Activated T-cell treated with anti-CD3 and anti-CD28 coated beads, Interleukin-2, amount 50 U/mL, for 24 hours (primary cell): ENCODE results near the gene NDUFB10.

Experiments
- DNase-seq: peaks from one replicate; pipeline ENCODE4 v3.0.0-alpha.2; 2020
- H3K27ac Mint-ChIP-seq: 2 replicates; pipeline ENCODE4 v1.8.0; 2020; ENCODE audit warnings: mild to moderate bottlenecking, mixed read lengths
- H3K27me3 Mint-ChIP-seq: 2 replicates; pipeline ENCODE4 v1.8.0; 2020; ENCODE audit warnings: mixed read lengths
- H3K36me3 Mint-ChIP-seq: 2 replicates; pipeline ENCODE4 v1.8.0; 2020; ENCODE audit warnings: low read depth, mixed read lengths
- H3K4me1 Mint-ChIP-seq: 2 replicates; pipeline ENCODE4 v1.8.0; 2020; ENCODE audit warnings: low read depth, mixed read lengths
- H3K4me3 Mint-ChIP-seq: 2 replicates; pipeline ENCODE4 v1.8.0; 2020; ENCODE audit warnings: mild to moderate bottlenecking, moderate library complexity, mixed read lengths
- H3K9me3 Mint-ChIP-seq: 2 replicates; pipeline ENCODE4 v1.8.0; 2020; ENCODE audit warnings: mixed read lengths

The NDUFB10 gene

DNA sequence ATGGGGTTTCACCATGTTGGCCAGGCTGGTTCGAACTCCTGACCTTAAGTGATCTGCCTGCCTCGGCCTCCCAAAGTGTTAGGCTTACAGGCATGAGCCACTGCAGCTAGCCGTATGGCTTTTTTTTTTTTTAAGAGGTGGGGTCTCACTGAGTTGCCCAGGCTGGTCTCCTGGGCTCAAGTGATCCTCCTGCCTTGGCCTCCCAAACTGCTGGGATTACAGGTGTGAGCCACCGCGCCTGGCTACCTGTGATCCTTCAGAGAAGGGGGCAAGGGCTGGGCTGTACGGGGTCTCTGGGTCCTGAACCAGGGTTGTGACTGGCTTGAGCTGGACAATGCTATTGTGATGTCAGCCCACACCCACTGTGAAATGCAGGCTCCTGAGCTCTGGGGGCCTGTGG is 7.1 kb downstream of the NDUFB10 start, which contains the start of gene RNF151:
Gene RNF151 (plus strand): TSS at position 397 of the 400 bp plus-strand sequence. CDS start 26 bp downstream, outside the sequence.
- Mint-ChIP-seq H3K9me3 (no peaks in the 10 kb centered on the region), H3K36me3 (peaks cover 64% of the 10 kb centered on the region), H3K4me3 (peak within 1 kb of the TSS; percentile 87)

DNA sequence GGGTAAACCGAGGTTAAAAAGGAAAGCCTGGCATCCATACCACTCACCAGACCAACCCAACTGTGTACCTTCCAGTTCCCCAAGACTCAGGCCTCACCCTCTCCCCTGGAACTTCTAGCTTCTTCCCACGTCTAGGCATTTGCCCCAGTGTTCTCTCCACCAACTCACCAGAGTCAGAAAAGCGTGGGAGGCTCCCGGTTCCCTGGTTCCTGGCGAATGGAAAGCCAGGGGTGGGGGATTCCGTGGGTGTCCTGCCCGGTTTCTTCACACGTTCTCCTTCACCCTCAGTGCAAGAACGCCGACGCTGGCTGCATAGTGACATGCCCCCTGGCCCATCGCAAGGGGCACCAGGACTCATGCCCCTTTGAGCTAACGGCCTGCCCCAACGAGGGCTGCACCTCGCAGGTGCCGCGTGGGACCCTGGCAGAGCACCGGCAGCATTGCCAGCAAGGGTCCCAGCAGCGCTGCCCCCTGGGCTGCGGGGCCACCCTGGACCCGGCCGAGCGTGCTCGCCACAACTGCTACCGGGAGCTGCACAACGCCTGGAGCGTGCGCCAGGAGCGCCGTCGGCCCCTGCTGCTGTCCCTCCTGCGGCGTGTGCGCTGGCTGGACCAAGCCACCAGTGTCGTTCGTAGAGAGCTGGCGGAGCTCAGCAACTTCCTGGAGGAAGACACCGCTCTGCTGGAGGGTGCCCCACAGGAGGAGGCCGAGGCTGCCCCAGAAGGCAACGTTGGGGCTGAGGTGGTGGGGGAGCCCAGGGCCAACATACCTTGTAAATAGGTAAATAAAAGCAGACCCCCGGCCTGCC is 9.0 kb downstream of the NDUFB10 start:
- Mint-ChIP-seq H3K36me3 (peaks cover 63% of the 10 kb centered on the region), H3K27ac (no peak overlapping the region), H3K4me1 (peaks cover 31% of the 10 kb centered on the region), H3K27me3 (no peaks in the 10 kb centered on the region), H3K4me3 (no peak overlapping the region), H3K9me3 (no peaks in the 10 kb centered on the region)
- no peak for DNase-seq

More for the DNA sequence above, 7.1 kb downstream of the NDUFB10 start, which contains the start of gene RNF151:
- Mint-ChIP-seq H3K4me1 (peaks cover 34% of the 10 kb centered on the region), H3K27me3 (no peaks in the 10 kb centered on the region), H3K27ac (peak within 1 kb of the TSS; percentile 94)
- DNase-seq = no peak

DNA sequence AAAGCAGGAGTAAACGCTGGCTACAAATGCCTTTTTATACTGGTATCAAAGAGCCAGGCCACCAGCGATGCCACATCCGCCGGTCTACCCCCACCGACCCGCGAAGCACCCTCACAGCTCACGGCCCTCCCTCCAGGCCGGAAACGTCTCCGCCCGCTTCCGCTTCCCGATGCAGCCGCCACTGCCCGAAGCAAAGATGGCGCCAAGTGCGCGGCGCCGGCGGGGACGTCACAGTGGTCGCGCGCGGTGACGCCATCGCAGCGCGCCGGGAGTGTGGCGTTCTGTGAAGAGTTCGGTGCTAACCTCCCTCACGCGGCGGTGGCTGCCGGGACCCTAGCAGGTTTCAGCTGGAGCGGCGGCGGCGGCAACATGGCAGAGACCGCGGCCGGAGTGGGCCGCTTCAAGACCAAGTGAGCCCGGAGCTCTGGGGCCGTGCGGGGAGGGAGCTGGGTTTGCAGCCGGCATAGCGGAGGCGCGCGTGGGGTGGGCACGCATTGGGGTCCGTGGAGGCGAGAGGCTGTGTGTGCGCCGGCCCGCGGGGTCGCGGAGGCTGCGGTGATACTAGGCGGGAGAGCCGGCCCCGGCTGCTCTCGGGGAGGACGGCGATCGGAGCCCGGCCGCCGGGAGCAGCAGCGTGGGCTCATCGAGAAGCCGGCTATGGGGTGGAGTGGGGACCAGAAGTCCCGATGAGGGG is 12.6 kb downstream of the NDUFB10 start, which contains the start of gene TBL3:
Gene TBL3 (plus strand): TSS at position 258 of the 694 bp plus-strand sequence. CDS start 112 bp downstream, at position 370.
- peaks cover 69% of the 10 kb centered on the region for H3K36me3 Mint-ChIP-seq
- peak within 1 kb of the TSS; percentile 95 for H3K4me3 Mint-ChIP-seq
- DNase-seq = peak; percentile 99
- no peaks in the 10 kb centered on the region for H3K27me3 Mint-ChIP-seq
- H3K4me1 Mint-ChIP-seq = peaks cover 25% of the 10 kb centered on the region
- peak within 1 kb of the TSS; percentile 96 for H3K27ac Mint-ChIP-seq
- no peaks in the 10 kb centered on the region for H3K9me3 Mint-ChIP-seq

DNA sequence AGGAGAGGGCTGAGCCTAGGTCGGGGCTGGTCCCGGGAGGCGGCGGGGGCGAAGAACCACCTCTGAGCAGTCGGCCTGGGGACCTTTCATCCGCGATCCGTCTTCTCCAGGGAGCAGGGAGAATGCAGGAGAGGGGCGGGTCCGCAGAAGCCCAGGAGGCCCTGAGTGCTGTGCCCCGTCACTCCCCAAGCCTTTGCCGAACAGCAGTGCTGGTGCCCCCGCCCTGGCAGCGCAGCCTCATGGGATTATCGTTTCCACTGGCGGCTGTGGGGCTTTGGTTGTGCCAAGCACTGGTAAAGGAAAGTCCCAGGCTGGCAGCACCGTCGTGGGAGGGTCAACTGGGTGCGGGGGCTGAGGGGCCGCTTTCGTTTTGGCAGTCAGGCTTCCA is 13.1 kb downstream of the NDUFB10 start:
- peaks cover 25% of the 10 kb centered on the region for H3K4me1 Mint-ChIP-seq
- no peaks in the 10 kb centered on the region for H3K27me3 Mint-ChIP-seq
- H3K4me3 Mint-ChIP-seq = peak overlapping the region; percentile 95
- H3K9me3 Mint-ChIP-seq = no peaks in the 10 kb centered on the region
- peak overlapping the region; percentile 96 for H3K27ac Mint-ChIP-seq
- H3K36me3 Mint-ChIP-seq = peaks cover 69% of the 10 kb centered on the region
- no peak for DNase-seq

DNA sequence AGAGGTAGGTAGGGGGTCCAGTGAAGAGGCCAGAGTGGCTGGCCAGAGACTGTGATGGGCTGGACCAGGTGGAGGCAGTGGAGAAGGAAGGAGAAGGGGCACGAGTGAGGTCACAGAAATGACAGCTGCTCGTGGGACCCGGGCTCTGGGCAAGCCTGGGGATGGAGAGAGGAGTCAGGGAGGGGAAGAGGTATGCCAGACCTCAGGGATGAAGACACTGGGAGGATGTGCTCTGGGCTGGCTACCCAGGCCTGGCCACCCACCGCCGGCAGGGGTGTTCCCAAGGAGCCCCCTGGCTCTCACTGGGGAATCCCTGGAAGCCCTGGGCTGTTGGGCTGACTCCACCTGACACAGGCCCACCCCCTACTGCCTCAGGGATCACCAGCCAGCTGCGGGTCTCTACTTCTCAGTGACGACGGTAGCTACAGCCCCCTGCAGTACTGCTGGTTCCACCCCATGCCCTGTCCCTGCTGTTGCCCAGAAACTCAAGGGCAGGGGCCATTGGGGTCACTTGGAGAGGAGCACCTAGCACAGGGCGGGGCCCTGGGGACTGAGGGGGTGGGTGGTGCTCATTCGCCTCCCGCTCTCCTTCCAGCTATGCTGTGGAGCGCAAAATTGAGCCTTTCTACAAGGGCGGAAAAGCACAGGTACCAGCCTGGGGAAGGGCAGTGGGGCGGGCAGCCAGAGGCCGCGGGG is 14.3 kb downstream of the NDUFB10 start:
- Mint-ChIP-seq H3K36me3 (peaks cover 71% of the 10 kb centered on the region), H3K27me3 (no peaks in the 10 kb centered on the region), H3K27ac (no peak overlapping the region), H3K4me3 (peak overlapping the region; percentile 95), H3K4me1 (peaks cover 25% of the 10 kb centered on the region), H3K9me3 (no peaks in the 10 kb centered on the region)
- no peak for DNase-seq

DNA sequence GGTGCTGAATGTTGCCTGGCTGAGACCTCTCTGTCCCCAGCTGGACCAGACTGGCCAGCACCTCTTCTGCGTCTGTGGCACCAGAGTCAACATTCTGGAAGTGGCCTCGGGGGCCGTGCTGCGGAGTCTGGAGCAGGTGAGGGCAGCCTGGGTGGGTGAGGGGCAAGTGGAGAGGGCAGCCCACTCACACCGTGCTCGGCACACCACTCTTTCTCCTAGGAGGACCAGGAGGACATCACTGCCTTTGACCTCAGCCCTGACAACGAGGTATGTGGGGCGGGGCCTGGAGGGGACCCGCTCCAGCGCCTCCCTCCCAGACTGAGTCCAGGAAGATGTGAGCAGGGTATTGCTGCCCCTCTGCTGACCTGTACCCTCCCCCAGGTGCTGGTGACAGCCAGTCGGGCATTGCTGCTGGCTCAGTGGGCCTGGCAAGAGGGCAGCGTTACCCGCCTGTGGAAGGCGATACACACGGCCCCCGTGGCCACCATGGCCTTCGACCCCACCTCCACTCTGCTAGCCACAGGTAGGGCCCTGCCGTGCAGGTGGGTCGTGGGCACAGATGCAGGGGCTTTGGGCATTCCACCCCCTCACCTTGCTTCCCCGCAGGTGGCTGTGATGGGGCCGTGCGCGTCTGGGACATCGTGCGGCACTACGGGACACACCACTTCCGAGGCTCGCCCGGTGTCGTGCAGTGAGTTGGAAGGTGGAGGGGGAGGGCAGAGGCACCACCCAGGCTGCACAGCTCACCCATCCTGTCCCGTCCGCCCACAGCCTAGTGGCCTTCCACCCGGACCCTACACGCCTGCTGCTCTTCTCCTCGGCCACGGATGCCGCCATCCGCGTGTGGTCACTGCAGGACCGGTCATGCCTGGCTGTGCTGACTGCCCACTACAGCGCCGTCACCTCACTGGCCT is 15.1 kb downstream of the NDUFB10 start:
- Mint-ChIP-seq H3K4me3 (no peak overlapping the region), H3K9me3 (no peaks in the 10 kb centered on the region), H3K27me3 (peaks cover 1% of the 10 kb centered on the region), H3K27ac (no peak overlapping the region), H3K36me3 (peaks cover 74% of the 10 kb centered on the region), H3K4me1 (peaks cover 26% of the 10 kb centered on the region)
- no peak for DNase-seq

DNA sequence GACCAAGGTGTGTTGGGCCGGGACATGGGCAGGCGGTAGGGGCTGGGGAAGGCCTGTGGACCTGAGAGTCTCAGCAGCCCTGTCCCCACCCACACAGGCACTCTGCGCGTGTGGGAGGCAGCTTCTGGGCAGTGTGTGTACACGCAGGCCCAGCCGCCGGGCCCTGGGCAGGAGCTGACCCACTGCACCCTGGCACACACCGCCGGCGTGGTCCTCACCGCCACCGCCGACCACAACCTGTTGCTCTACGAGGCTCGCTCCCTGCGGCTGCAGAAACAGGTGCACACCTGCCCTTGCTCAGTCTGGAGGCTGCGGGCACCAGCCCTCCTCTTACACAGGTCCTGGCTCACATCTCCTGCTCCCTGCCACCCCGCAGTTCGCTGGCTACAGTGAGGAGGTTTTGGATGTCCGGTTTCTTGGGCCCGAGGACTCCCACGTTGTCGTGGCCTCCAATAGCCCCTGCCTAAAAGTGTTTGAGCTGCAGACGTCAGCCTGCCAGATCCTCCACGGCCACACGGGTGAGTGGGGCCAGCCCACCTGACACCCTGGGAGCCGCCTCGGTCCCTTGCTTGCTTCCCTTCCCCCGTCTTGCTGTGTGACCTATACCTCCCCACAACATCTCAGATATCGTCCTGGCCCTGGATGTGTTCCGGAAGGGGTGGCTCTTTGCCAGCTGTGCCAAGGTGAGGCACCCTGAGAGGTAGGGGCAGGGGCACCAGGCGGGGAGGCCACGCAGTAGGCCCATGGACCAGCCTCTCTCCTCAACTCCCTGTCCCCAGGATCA is 16.3 kb downstream of the NDUFB10 start:
- no peaks in the 10 kb centered on the region for H3K9me3 Mint-ChIP-seq
- DNase-seq = no peak
- peaks cover 25% of the 10 kb centered on the region for H3K4me1 Mint-ChIP-seq
- no peak overlapping the region for H3K4me3 Mint-ChIP-seq
- no peak overlapping the region for H3K27ac Mint-ChIP-seq
- H3K36me3 Mint-ChIP-seq = peaks cover 73% of the 10 kb centered on the region
- peaks cover 12% of the 10 kb centered on the region for H3K27me3 Mint-ChIP-seq

DNA sequence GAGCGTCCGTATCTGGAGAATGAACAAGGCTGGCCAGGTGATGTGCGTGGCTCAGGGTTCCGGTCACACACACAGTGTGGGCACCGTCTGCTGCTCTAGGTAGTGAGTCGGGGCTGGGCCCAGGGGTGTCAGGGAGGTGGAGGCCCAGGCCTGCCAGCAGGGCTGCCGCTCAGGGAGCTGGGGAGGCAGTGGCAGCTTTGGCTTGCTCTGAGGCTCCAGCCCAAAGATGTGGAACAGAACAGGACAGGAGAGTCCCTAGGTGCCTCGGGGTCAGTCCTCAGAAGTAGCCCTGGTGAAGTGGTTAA is 16.8 kb downstream of the NDUFB10 start:
- Mint-ChIP-seq H3K4me1 (peaks cover 20% of the 10 kb centered on the region), H3K4me3 (no peak overlapping the region), H3K36me3 (peaks cover 73% of the 10 kb centered on the region), H3K27ac (no peak overlapping the region), H3K27me3 (peaks cover 17% of the 10 kb centered on the region), H3K9me3 (no peaks in the 10 kb centered on the region)
- no peak for DNase-seq

DNA sequence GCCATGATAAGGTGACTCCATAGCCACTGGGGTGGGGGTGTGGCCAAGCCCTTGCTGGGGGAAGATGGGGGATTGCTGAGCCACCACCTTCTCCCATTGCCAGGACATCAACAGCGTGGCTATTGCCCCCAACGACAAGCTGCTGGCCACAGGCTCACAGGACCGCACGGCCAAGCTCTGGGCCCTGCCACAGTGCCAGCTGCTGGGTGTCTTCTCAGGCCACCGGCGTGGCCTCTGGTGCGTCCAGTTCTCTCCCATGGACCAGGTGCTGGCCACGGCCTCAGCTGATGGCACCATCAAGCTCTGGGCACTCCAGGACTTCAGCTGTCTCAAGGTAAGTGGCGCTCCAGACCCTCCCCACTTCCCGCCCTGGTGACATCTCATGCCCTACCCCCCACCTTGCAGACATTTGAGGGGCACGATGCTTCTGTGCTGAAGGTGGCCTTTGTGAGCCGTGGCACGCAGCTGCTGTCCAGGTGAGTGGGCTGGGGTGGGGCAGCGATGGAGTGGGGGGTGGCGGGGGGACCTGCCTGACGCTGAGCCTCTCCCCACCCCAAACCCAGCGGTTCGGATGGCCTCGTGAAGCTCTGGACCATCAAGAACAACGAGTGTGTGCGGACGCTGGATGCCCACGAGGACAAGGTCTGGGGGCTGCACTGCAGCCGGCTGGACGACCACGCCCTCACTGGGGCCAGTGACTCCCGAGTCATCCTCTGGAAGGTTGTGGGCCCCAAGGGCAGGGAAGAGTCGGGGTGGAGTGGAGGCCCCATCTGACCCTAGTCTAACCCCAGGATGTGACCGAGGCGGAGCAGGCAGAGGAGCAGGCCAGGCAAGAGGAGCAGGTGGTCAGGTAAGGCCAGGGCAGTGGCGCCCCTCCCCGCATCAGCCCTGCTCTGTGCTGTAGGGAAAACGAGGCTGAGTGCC is 17.9 kb downstream of the NDUFB10 start:
- Mint-ChIP-seq H3K4me1 (peaks cover 16% of the 10 kb centered on the region), H3K27ac (no peak overlapping the region), H3K9me3 (no peaks in the 10 kb centered on the region), H3K4me3 (no peak overlapping the region), H3K36me3 (peaks cover 63% of the 10 kb centered on the region), H3K27me3 (peaks cover 28% of the 10 kb centered on the region)
- no peak for DNase-seq

DNA sequence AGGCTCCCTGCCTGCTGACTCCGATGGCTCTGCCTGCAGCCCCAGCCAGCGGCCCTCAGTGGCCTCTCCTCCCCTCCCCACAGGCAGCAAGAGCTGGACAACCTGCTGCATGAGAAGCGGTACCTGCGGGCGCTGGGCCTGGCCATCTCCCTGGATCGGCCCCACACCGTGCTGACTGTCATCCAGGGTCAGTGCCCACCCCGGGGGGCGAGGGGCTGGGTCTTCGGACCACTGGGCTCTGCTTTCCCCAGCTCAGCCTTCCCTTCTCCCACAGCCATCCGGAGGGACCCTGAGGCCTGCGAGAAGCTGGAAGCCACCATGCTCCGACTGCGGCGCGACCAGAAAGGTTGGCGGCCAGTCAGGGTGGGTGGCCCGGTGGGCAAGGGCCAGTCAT is 18.5 kb downstream of the NDUFB10 start:
- Mint-ChIP-seq H3K27ac (no peak overlapping the region), H3K27me3 (peaks cover 34% of the 10 kb centered on the region), H3K36me3 (peaks cover 58% of the 10 kb centered on the region), H3K4me1 (peaks cover 12% of the 10 kb centered on the region), H3K9me3 (no peaks in the 10 kb centered on the region), H3K4me3 (no peak overlapping the region)
- no peak for DNase-seq

DNA sequence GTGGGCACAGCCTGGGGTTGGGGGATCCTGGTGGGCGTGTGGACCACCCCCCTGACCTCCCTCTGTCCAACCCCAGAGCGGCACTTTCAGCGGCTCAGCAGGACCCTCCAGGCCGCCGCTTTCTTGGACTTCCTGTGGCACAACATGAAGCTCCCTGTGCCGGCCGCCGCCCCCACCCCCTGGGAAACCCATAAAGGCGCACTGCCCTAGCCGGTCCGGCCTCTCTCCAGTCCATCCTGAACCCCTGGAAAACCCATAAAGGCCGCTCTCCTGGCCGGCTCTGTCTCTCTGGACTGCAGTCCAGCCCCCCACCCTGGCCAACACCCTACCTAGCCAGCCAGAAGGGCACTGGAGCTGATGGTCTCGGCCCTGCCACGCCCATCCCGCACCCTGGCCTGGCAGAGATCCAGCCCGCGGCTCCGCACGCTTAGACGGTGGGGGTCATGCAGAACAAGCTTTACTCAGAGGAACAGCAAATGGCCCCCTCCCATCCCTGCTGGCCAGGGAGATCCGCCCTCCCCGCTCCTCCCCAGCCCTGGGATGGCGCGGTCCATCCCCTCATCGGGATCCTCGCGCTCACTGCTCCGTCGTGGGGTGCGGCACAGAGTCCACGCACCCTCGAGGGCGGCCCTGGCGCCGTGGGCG is 19.3 kb downstream of the NDUFB10 start:
- Mint-ChIP-seq H3K27me3 (peaks cover 39% of the 10 kb centered on the region), H3K4me1 (peaks cover 9% of the 10 kb centered on the region), H3K27ac (no peak overlapping the region), H3K4me3 (no peak overlapping the region), H3K36me3 (peaks cover 51% of the 10 kb centered on the region), H3K9me3 (no peaks in the 10 kb centered on the region)
- DNase-seq = no peak

DNA sequence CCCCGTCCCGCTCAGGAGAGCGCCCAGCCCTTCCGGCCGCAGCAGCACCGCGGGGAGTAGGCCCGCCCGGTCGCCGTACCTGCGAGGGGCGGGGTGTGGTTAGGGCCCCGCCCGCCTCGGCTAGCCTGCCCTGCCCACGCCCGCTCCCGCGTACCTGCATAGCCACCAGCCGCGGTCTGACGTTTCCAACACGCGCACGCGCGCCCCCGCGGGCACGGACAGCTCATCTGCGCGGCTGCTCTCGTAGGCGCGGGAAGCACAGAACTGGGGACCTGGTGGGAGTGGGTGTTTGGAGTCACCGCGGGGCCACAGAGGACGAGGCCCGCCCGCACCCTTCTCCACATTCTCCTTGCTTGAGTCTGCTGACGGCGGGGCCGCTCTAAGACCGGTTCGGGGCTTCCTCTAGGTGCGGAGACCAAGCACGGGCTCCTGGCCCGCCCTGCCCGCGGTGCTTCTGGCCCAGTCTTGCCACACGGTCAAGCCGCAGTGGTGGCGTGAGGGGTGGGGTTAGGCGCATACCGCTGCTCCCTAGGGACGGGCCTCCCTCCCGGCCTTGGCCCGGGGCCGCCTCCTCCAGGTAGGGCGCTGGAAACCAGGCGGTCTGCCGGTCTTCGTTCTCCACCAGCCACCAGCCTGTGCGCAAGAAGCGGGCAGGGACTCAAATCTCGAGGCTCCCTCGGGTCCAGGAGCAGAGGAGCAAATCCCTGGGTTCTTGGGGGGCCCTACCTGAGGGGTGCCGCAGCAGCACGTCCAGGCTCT is 20.1 kb downstream of the NDUFB10 start:
- H3K27me3 Mint-ChIP-seq = peaks cover 39% of the 10 kb centered on the region
- H3K9me3 Mint-ChIP-seq = no peaks in the 10 kb centered on the region
- peak; percentile 69 for DNase-seq
- H3K27ac Mint-ChIP-seq = no peak overlapping the region
- no peak overlapping the region for H3K4me3 Mint-ChIP-seq
- H3K36me3 Mint-ChIP-seq = peaks cover 44% of the 10 kb centered on the region
- H3K4me1 Mint-ChIP-seq = peaks cover 9% of the 10 kb centered on the region
